Heart left ventricle (tissue), 16 donors: ENCODE data around the gene SCUBE2. TPM values are rescaled to one million over a fixed set of nuclear protein-coding genes. Genes with fewer than 3 reads are reported as not detected.
A peak's percentile ranks its signal among the peaks of the same experiment; 100 is the strongest.

Source experiments
- ATAC-seq, 4 donors: fragments of 200-7000 bp; cut with Tn5 transposase; one replicate each; pipeline ENCODE4 v1.9.1; 2020 to 2022; ENCODE audit warnings: moderate library complexity in 4 of 4, mild to moderate bottlenecking in 3 of 4, moderate number of reproducible peaks in 1 of 4
- DNase-seq, 5 donors: peaks; one replicate each; pipeline ENCODE4 v3.0.0-alpha.2; 2020
- H3K27ac ChIP-seq, 12 donors: fragments of 200-600 bp; sonication (generic) in 4 of 12; one replicate each; pipeline versions ENCODE4 v1.5.0 to v1.8.0; 2016 to 2022; ENCODE audit warnings: mild to moderate bottlenecking in 2 of 12
- H3K27me3 ChIP-seq, 9 donors: fragments of 200-600 bp; sonication (generic) in 2 of 9; one replicate each; pipeline versions ENCODE4 v1.5.1 to v1.8.0; 2016 to 2022; ENCODE audit warnings: mild to moderate bottlenecking in 3 of 9
- H3K36me3 ChIP-seq, 9 donors: fragments of 200-600 bp; sonication (generic) in 2 of 9; one replicate each; pipeline versions ENCODE4 v1.5.0 to v1.8.0; 2018 to 2022; ENCODE audit warnings: mild to moderate bottlenecking in 2 of 9
- H3K4me1 ChIP-seq, 12 donors: fragments of 200-600 bp; sonication (generic) in 4 of 12; one replicate each; pipeline versions ENCODE4 v1.5.0 to v1.8.0; 2016 to 2022; ENCODE audit warnings: mild to moderate bottlenecking in 3 of 12
- H3K4me3 ChIP-seq, 12 donors: fragments of 200-600 bp; sonication (generic) in 4 of 12; one replicate each; pipeline versions ENCODE4 v1.5.0 to v1.8.0; 2017 to 2022; ENCODE audit warnings: mild to moderate bottlenecking in 9 of 12, moderate library complexity in 4 of 12
- H3K9me3 ChIP-seq, 12 donors: fragments of 200-600 bp; sonication (generic) in 4 of 12; one replicate each; pipeline versions ENCODE4 v1.5.0 to v1.8.0; 2016 to 2022; ENCODE audit warnings: mild to moderate bottlenecking in 1 of 12
- CTCF ChIP-seq, 12 donors: fragments of 200-600 bp; sonication (generic) in 4 of 12; IDR thresholded peaks; one replicate each; pipeline versions ENCODE4 v1.5.0 to v1.8.0; 2018 to 2022; ENCODE audit warnings: antibody characterized with exemption in 12 of 12, mild to moderate bottlenecking in 5 of 12
- POLR2A ChIP-seq, 2 donors: fragments of 450-650 bp; IDR thresholded peaks; one replicate each; pipeline ENCODE4 v1.6.1; 2017; ENCODE audit warnings: antibody characterized with exemption in 2 of 2, mild to moderate bottlenecking in 2 of 2, moderate library complexity in 2 of 2
- WGBS, 4 donors: extraction: QIAGEN DNeasy Blood & Tissue Kit in 2 of 4; methylation state at CpG; one replicate each; pipeline versions ENCODE4 v1.1.5 to v1.1.7; 2013 to 2018; 5-methylcytosine and 5-hydroxymethylcytosine counted together
- intact Hi-C, 10 donors: fragments of 100-400 bp; cut with DNase I; formaldehyde crosslinking; loops; one replicate each; pipeline versions ENCODE4 v1.11.1 to v1.14.2; 2022
- polyA plus RNA-seq, 2 donors: library from polyadenylated mRNA; stranded (reverse); fragments of 200-250 nt; gene quantifications; one replicate each; pipeline ENCODE4 v1.2.3, GENCODE V29; 2013
- total RNA-seq, 9 donors: library from RNA; depleted of rRNA in 2 of 9; stranded (reverse); fragments of >200 nt in 2 of 9; fragmentation: NEBNext Ultra II Directional in 3 of 9; extraction: Animal tissue kit (Norgen Biotek cat#: 25700) in 3 of 9; gene quantifications; one replicate each; pipeline versions ENCODE4 v1.1.0 to v1.2.4, GENCODE V29; 2016 to 2023
- donor health status: ischemic (EF 13 %, LVEDD 7.1; RV severe dilation, severe dysfunction).
- donor health status: healthy with polysubstance abuse.
- donor health status: DM: no; HTN: yes; CAD: no.
- donor health status: DM: no; HTN: no; CAD: no.
- donor health status: ischemic (EF 25% LVEDD 6.9; RV normal size, moderate dysfunction).
- donor health status: ischemic (EF 25% LVEDD 5.7; RV mildly dilated, moderate dysfunction).
- donor health status: healthy.
- donor health status: DM: yes; HTN: yes; CAD: no.
- donor health status: ischemic (EF 35%, LVEDD 5.7; RV mildly dilated, moderate dysfunction).
- donor health status: nonischemic (EF 11% LVEDD 7.7; RV severe dilation, severe dysfunction).
- donor health status: DM: yes; HTN: yes; CAD: no.
- donor health status: PGD.
- donor health status: ischemic (EF 29% LVEDD 5.4; RV normal size, mild dysfunction).
- donor health status: nonischemic (EF 23%, LVEDD 6.1; RV moderate dilation, normal function).

SCUBE2 gene
- total and polyA plus RNA-seq, 11 donors, result 0.08 to 4.3 (median 0.83) TPM

GRCh38 chr11:9037963-9038362, 53.4 kb downstream of the SCUBE2 start:
- no peak for ATAC-seq
- intact Hi-C loops, result loop anchor here in 1 of 10 donors (10.0 kb wide), 1 partner anchor 833 kb away; no protein-coding TSS in a partner anchor

GRCh38 chr11:9037046-9037780, 54.2 kb downstream of the SCUBE2 start:
- Histone ChIP-seq H3K4me1 (peaks cover 0 to 5% (median 0%) of the 10 kb centered on the region in 12 donors), H3K36me3 (no peaks in the 10 kb centered on the region), H3K27me3 (no peaks in the 10 kb centered on the region), H3K27ac (peak overlapping the region in 1 of 12 donors; percentile 68), H3K4me3 (no peak overlapping the region), H3K9me3 (no peaks in the 10 kb centered on the region)
- ATAC-seq (no peak), DNase-seq (no peak)
- TF ChIP-seq CTCF (IDR thresholded peaks at IDR 0.05), result no peak
- TF ChIP-seq POLR2A (IDR thresholded peaks at IDR 0.05), result no peak
- intact Hi-C loops, result loop anchor here in 1 of 10 donors (10.0 kb wide), 1 partner anchor 832 kb away; no protein-coding TSS in a partner anchor
- 79 to 93% (median 81%) methylated on average over 7 of the region's 7 CpGs for WGBS, 4 donors

More at GRCh38 chr11:9037963-9038362, 53.4 kb downstream of the SCUBE2 start:
- no peak for DNase-seq
- 92 to 94% (median 93%) methylated on average over 1 of the region's 1 CpG for whole genome bisulfite sequencing, 4 donors
- peaks cover 0 to 5% (median 0%) of the 10 kb centered on the region in 12 donors for H3K4me1 ChIP-seq
- H3K36me3 ChIP-seq, result no peaks in the 10 kb centered on the region
- H3K27ac ChIP-seq, result peak overlapping the region in 1 of 12 donors; percentile 68
- H3K27me3 ChIP-seq, result no peaks in the 10 kb centered on the region
- H3K9me3 ChIP-seq, result no peaks in the 10 kb centered on the region
- no peak for TF ChIP-seq POLR2A (IDR thresholded peaks at IDR 0.05)
- no peak for TF ChIP-seq CTCF (IDR thresholded peaks at IDR 0.05)
- H3K4me3 ChIP-seq, result no peak overlapping the region

GRCh38 chr11:9030601-9031000, 60.8 kb downstream of the SCUBE2 start:
- peaks cover 0 to 7% (median 0%) of the 10 kb centered on the region in 12 donors for H3K4me1 ChIP-seq
- DNase-seq, result no peak
- H3K9me3 ChIP-seq, result no peaks in the 10 kb centered on the region
- 30 to 76% (median 66%) methylated on average over 3 to 5 of the region's 5 CpGs for WGBS, 4 donors
- H3K4me3 ChIP-seq, result no peak overlapping the region
- no peaks in the 10 kb centered on the region for H3K36me3 ChIP-seq
- intact Hi-C loops, result loop anchor here in 1 of 10 donors (10.0 kb wide), 1 partner anchor 826 kb away; no protein-coding TSS in a partner anchor
- no peak for ATAC-seq
- no peak for TF ChIP-seq POLR2A (IDR thresholded peaks at IDR 0.05)
- TF ChIP-seq CTCF (IDR thresholded peaks at IDR 0.05), result no peak
- no peak overlapping the region for H3K27ac ChIP-seq
- H3K27me3 ChIP-seq, result no peaks in the 10 kb centered on the region

GRCh38 chr11:9029422-9029821, 62.0 kb downstream of the SCUBE2 start:
- WGBS, 4 donors, result 88 to 95% (median 91%) methylated on average over 7 of the region's 7 CpGs
- Histone ChIP-seq H3K36me3 (no peaks in the 10 kb centered on the region), H3K4me1 (peaks cover 0 to 7% (median 0%) of the 10 kb centered on the region in 12 donors), H3K27ac (no peak overlapping the region), H3K27me3 (no peaks in the 10 kb centered on the region), H3K4me3 (no peak overlapping the region), H3K9me3 (no peaks in the 10 kb centered on the region)
- intact Hi-C loops, result no loop called here
- ATAC-seq, result no peak
- TF ChIP-seq POLR2A (IDR thresholded peaks at IDR 0.05), result no peak
- no peak for DNase-seq
